Neural cell (in vitro differentiated cells): ENCODE data around the gene DCANP1. TPM values are rescaled to one million over a fixed set of nuclear protein-coding genes. Genes with fewer than 3 reads are reported as not detected.

Experiments
- H2AFZ ChIP-seq: fragments of 200-600, 300-800 bp; sonication (generic), shearing (Covaris generic); 2 replicates; pipeline ENCODE4 v1.6.0; 2014; ENCODE audit warnings: low read depth, mild to moderate bottlenecking, antibody characterized with exemption, low read length, moderate library complexity
- H3F3A ChIP-seq: fragments of 200-600 bp; shearing (Covaris generic); 2 replicates; pipeline ENCODE4 v1.6.1; 2016; ENCODE audit warnings: mild to moderate bottlenecking, moderate library complexity, mixed read lengths, antibody characterized with exemption, low read length; ENCODE audit not compliant: insufficient read depth, poor library complexity, severe bottlenecking
- H3K27ac ChIP-seq: fragments of 200-600, 300-800 bp; sonication (generic), shearing (Covaris generic); 2 replicates; pipeline ENCODE4 v1.5.1; 2014; ENCODE audit warnings: mild to moderate bottlenecking, low read length, moderate library complexity
- H3K27me3 ChIP-seq: fragments of 300-800, 200-600 bp; sonication (generic), shearing (Covaris generic); 2 replicates; pipeline ENCODE4 v1.6.0; 2014; ENCODE audit warnings: mild to moderate bottlenecking, low read depth, low read length, moderate library complexity; ENCODE audit not compliant: insufficient read depth
- H3K36me3 ChIP-seq: fragments of 300-800, 200-600 bp; sonication (generic), shearing (Covaris generic); 2 replicates; pipeline ENCODE4 v1.5.1; 2014; ENCODE audit warnings: mild to moderate bottlenecking, antibody characterized with exemption, low read length, moderate library complexity; ENCODE audit not compliant: insufficient read depth
- H3K4me2 ChIP-seq: fragments of 300-800, 200-600 bp; sonication (generic), shearing (Covaris generic); 2 replicates; pipeline ENCODE4 v1.6.0; 2014; ENCODE audit warnings: mild to moderate bottlenecking, low read length
- H3K4me3 ChIP-seq: fragments of 300-800, 200-600 bp; sonication (generic), shearing (Covaris generic); 2 replicates; pipeline ENCODE4 v1.5.1; 2014; ENCODE audit warnings: mild to moderate bottlenecking, low read length, moderate library complexity
- H3K79me2 ChIP-seq: fragments of 200-600 bp; shearing (Covaris generic); replicated peaks from 2 replicates; pipeline ENCODE4 v1.6.0; 2014; ENCODE audit warnings: mild to moderate bottlenecking, low read length, moderate library complexity; ENCODE audit not compliant: insufficient read depth
- H3K9ac ChIP-seq: fragments of 300-800, 200-600 bp; sonication (generic), shearing (Covaris generic); 2 replicates; pipeline ENCODE4 v1.6.1; 2016; ENCODE audit warnings: mild to moderate bottlenecking, low read length, mixed read lengths
- H3K9me2 ChIP-seq: fragments of 200-600 bp; shearing (Covaris generic); 2 replicates; pipeline ENCODE4 v1.6.1; 2016; ENCODE audit warnings: mild to moderate bottlenecking, low read length, mixed read lengths; ENCODE audit not compliant: insufficient read depth
- H3K9me3 ChIP-seq: fragments of 200-600, 300-800 bp; sonication (generic), shearing (Covaris generic); 2 replicates; pipeline ENCODE4 v1.6.1; 2016; ENCODE audit warnings: mild to moderate bottlenecking, mixed run types, low read length, moderate library complexity, mixed read lengths
- H4K20me1 ChIP-seq: fragments of 200-600 bp; shearing (Covaris generic); 2 replicates; pipeline ENCODE4 v1.6.1; 2016; ENCODE audit warnings: mild to moderate bottlenecking, mixed run types; ENCODE audit not compliant: insufficient read depth
- EP300 ChIP-seq: fragments of 450-650 bp; conservative IDR thresholded peaks from 2 replicates; pipeline ENCODE4 v1.6.1; 2014; ENCODE audit warnings: antibody characterized with exemption, mild to moderate bottlenecking, moderate library complexity; ENCODE audit not compliant: poor library complexity, severe bottlenecking
- EZH2 ChIP-seq: fragments of 200-600, 300-800 bp; shearing (Covaris generic), sonication (generic); IDR thresholded peaks from 2 replicates; pipeline ENCODE4 v1.6.1; 2014; ENCODE audit warnings: antibody characterized with exemption, low read length, borderline replicate concordance, mild to moderate bottlenecking; ENCODE audit not compliant: insufficient read depth, poor library complexity, severe bottlenecking
- MXI1 ChIP-seq: fragments of 450-650 bp; conservative IDR thresholded peaks from 2 replicates; pipeline ENCODE4 v1.6.1; 2014; ENCODE audit warnings: antibody characterized with exemption, mild to moderate bottlenecking; ENCODE audit not compliant: poor library complexity, severe bottlenecking
- POLR2AphosphoS5 ChIP-seq: IDR thresholded peaks from 2 replicates; pipeline ENCODE4 v1.6.1; 2012
- RAD21 ChIP-seq: fragments of 450-650 bp; conservative IDR thresholded peaks from 2 replicates; pipeline ENCODE4 v1.6.1; 2014; ENCODE audit warnings: antibody characterized with exemption, mild to moderate bottlenecking, moderate library complexity
- REST ChIP-seq: IDR thresholded peaks from 2 replicates; pipeline ENCODE4 v1.6.1; 2012; ENCODE audit warnings: borderline replicate concordance
- SMC3 ChIP-seq: fragments of 450-650 bp; conservative IDR thresholded peaks from 2 replicates; pipeline ENCODE4 v1.6.1; 2014; ENCODE audit warnings: antibody characterized with exemption, mild to moderate bottlenecking, moderate library complexity; ENCODE audit not compliant: poor library complexity
- TAF1 ChIP-seq: IDR thresholded peaks from 2 replicates; pipeline ENCODE4 v1.6.1; 2012; ENCODE audit warnings: low read depth
- polyA plus RNA-seq: library from polyadenylated mRNA; depleted of rRNA; stranded (reverse); fragments of >200 nt; gene quantifications from 2 replicates; pipeline ENCODE4 v1.2.3, GENCODE V29; 2014
- TF ChIP-seq, protein P1 (sequence below): fragments of 450-650 bp; IDR thresholded peaks from 2 replicates; pipeline ENCODE4 v1.5.1; 2014; ENCODE audit warnings: antibody characterized with exemption, mild to moderate bottlenecking, moderate library complexity; ENCODE audit not compliant: poor library complexity, severe bottlenecking

DCANP1 gene
- polyA plus RNA-seq, 1 donor from 2014 or later: not detected

DNA sequence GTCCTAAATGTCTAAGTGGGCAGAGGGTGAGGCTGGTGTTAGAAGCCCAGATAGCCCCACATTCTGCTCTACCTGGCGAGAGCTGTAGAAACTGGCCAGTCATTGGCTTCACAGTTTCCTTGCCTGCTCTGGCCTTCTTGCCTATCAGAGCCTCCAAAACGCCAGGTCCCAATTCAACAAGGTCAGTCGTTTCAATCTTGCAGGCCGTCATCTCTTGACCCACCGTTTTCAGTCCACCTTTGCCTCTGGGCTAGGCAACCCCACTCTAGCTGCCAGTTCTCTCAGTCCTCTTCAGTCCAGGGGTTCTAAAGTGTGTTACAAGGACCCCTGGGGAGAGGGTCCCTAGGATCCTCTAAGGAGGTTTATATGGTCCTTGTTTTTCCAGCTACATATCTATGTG is 25.0 kb upstream of the DCANP1 start:
- TF ChIP-seq MXI1 (no peak), RAD21 (no peak), EP300 (no peak), SMC3 (no peak), REST (no peak), EZH2 (no peak), TAF1 (no peak), POLR2AphosphoS5 (no peak)
- TF ChIP-seq, protein P1, sequence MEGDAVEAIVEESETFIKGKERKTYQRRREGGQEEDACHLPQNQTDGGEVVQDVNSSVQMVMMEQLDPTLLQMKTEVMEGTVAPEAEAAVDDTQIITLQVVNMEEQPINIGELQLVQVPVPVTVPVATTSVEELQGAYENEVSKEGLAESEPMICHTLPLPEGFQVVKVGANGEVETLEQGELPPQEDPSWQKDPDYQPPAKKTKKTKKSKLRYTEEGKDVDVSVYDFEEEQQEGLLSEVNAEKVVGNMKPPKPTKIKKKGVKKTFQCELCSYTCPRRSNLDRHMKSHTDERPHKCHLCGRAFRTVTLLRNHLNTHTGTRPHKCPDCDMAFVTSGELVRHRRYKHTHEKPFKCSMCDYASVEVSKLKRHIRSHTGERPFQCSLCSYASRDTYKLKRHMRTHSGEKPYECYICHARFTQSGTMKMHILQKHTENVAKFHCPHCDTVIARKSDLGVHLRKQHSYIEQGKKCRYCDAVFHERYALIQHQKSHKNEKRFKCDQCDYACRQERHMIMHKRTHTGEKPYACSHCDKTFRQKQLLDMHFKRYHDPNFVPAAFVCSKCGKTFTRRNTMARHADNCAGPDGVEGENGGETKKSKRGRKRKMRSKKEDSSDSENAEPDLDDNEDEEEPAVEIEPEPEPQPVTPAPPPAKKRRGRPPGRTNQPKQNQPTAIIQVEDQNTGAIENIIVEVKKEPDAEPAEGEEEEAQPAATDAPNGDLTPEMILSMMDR: no peak
- H3K27me3 ChIP-seq: peaks cover 29% of the 10 kb centered on the region
- no peak overlapping the region for H3K27ac ChIP-seq
- no peak overlapping the region for H3K9ac ChIP-seq
- no peaks in the 10 kb centered on the region for H4K20me1 ChIP-seq
- H2AFZ ChIP-seq: no peak overlapping the region
- no peaks in the 10 kb centered on the region for H3K9me2 ChIP-seq
- H3K4me2 ChIP-seq: no peak overlapping the region
- H3K36me3 ChIP-seq: no peaks in the 10 kb centered on the region
- H3K9me3 ChIP-seq: no peaks in the 10 kb centered on the region
- no peaks in the 10 kb centered on the region for H3F3A ChIP-seq
- H3K79me2 ChIP-seq: no peaks in the 10 kb centered on the region
- no peak overlapping the region for H3K4me3 ChIP-seq

GRCh38 chr5:135471726-135472125 is 24.6 kb upstream of the DCANP1 start:
- TF ChIP-seq EZH2: no peak
- TF ChIP-seq POLR2AphosphoS5: no peak
- TF ChIP-seq, protein P1: no peak
- no peak for TF ChIP-seq EP300
- no peak for TF ChIP-seq TAF1
- no peak for TF ChIP-seq SMC3
- TF ChIP-seq RAD21: no peak
- TF ChIP-seq MXI1: no peak
- no peak for TF ChIP-seq REST
- Histone ChIP-seq H3K36me3 (no peaks in the 10 kb centered on the region), H3K4me2 (no peak overlapping the region), H3K79me2 (no peaks in the 10 kb centered on the region), H3K27ac (no peak overlapping the region), H3K9ac (no peak overlapping the region), H3K9me3 (no peaks in the 10 kb centered on the region), H3K9me2 (no peaks in the 10 kb centered on the region), H3K27me3 (peaks cover 32% of the 10 kb centered on the region), H4K20me1 (no peaks in the 10 kb centered on the region), H2AFZ (no peak overlapping the region), H3F3A (no peaks in the 10 kb centered on the region), H3K4me3 (no peak overlapping the region)
